KOPT-K1 (cell line): Measurements from ENCODE around the gene ZNF318.

Experiments
- H3K27ac ChIP-seq: fragments of 200-600 bp; sonication (generic); 2 replicates; pipeline ENCODE4 v1.5.1; 2016; ENCODE audit warnings: antibody characterized with exemption, mild to moderate bottlenecking, low read depth, low read length; ENCODE audit not compliant: poor library complexity, severe bottlenecking
- H3K36me3 ChIP-seq: fragments of 200-600 bp; sonication (generic); 2 replicates; pipeline ENCODE4 v1.5.1; 2017; ENCODE audit warnings: antibody characterized with exemption, mild to moderate bottlenecking, low read length, moderate library complexity; ENCODE audit not compliant: insufficient read depth
- H3K9me3 ChIP-seq: fragments of 200-600 bp; sonication (generic); 2 replicates; pipeline ENCODE4 v1.5.1; 2017; ENCODE audit warnings: antibody characterized with exemption, low read length, mild to moderate bottlenecking; ENCODE audit not compliant: insufficient read depth, poor library complexity, severe bottlenecking

Gene ZNF318

DNA sequence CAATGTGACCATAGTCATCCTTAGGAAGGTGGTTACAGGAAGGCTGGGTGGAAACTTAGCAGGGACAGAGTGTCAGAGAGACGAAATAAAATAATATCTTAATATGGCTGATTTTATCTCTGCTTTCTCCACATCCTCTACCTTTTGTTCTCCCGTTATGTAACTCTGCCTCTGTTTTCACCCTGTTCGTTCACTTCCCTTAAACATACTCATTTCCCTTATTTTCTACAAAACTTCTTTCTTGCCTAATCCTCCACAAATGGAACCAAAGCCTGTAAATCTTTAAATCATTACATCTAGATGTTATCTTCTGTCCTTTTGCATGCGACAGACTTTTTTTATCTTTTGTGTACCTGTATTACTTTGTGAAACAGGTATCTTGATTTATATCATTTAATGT, 37.6 kb downstream of the ZNF318 start:
- peaks cover 7% of the 10 kb centered on the region; the same call in 1 of the 2 replicates for H3K36me3 ChIP-seq
- no peak overlapping the region for H3K27ac ChIP-seq

DNA sequence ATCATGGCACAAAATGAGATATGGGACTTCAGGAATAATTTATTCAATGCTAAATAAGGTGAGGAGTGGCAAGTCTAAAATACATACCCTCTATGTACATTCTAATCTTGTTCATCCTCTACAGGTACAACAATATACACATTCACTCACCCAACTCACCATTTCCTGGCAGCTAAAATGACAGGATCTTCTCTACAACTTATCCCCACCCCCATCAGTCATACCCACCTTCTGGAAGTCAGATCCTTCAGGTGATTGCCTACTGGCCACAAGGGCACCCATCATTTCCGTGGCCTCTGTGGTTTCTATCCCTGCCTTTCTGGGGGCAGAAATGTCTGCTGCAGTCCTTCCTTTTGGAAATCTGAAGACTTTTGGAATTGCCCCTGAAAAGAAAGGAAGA, 38.0 kb downstream of the ZNF318 start:
- H3K9me3 ChIP-seq, result no peaks in the 10 kb centered on the region
- peaks cover 4% of the 10 kb centered on the region; the same call in 1 of the 2 replicates for H3K36me3 ChIP-seq
- no peak overlapping the region for H3K27ac ChIP-seq

More for the DNA sequence above, 37.6 kb downstream of the ZNF318 start:
- H3K9me3 ChIP-seq, result no peaks in the 10 kb centered on the region

DNA sequence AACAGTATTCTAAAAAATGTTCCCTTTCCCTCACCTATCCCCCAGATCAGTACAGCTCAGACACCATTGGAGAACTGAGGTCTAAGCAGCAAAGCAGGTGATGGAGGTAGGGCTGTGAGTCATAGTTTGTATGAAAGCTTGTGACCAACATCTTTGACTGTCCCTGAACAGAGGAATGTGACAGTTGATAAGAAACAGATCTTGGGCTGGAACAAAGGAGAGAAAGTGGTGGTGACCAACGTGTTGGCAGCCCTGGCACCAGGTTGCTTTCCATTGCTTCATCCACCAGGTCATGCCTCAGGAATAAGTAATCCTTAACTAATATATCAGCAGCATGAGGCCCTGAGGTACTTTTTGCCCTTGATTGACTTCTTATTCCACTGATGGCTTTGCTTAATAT, 40.9 kb downstream of the ZNF318 start:
- no peaks in the 10 kb centered on the region for H3K36me3 ChIP-seq
- no peak overlapping the region for H3K27ac ChIP-seq
- no peaks in the 10 kb centered on the region for H3K9me3 ChIP-seq

DNA sequence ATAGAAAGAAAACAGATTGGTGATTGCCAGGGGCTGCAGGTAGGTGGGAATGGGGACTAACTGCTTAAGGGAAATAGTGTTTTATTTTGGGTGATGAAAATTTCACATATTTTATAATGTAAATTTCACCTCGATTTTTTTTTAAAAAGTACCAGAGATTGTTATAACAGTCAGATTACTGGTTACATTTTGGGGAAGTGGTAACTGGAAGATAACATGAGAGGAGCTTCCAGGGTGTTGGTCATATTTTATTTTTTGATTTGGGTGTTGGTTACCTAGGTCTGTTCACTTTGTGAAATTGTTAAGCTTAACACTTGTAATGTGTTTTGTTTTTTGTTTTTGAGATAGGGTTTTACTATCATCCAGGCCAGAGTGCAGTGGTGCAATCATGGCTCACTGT, 43.6 kb downstream of the ZNF318 start:
- Histone ChIP-seq H3K9me3 (no peaks in the 10 kb centered on the region), H3K27ac (no peak overlapping the region), H3K36me3 (no peaks in the 10 kb centered on the region)

DNA sequence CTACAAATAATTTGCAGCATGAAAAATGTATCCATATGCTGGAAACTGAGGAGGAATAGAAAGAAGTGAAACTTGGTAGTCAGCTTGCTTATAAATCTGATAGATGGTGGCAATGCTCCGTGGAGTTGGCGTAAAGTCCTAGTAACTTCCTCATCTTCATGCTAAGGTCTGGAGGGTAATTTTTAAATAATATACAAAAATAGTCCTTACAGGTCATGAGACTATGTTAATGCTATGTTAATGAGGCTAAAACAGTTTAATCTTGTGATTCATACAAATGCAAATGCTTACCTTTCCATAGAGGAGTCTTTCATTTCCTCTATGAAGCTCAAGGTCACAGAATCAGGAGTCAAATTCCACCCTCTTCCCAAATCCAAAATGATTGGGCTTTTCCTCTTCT, 51.4 kb downstream of the ZNF318 start:
- H3K9me3 ChIP-seq, result no peaks in the 10 kb centered on the region
- no peak overlapping the region for H3K27ac ChIP-seq
- H3K36me3 ChIP-seq, result no peaks in the 10 kb centered on the region

DNA sequence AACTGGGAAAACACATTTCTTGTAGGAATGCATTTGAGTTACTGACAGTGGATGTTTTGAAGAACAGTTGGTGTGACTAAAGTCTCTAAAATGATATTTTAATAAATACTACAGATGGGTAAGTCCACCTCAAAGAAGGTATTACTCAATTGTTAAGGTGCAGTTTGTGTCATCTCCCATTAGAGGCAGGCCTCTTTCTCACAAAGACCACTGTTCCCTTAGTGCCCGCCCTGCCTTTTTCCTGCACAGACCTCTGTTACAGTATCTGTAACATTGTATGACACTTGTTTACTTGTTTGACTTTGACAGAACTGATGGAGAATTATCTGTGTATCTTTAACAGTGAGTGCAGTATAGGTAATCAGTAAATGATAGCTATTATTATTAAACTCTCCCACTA, 55.6 kb downstream of the ZNF318 start:
- Histone ChIP-seq H3K27ac (no peak overlapping the region), H3K36me3 (no peaks in the 10 kb centered on the region), H3K9me3 (no peaks in the 10 kb centered on the region)

DNA sequence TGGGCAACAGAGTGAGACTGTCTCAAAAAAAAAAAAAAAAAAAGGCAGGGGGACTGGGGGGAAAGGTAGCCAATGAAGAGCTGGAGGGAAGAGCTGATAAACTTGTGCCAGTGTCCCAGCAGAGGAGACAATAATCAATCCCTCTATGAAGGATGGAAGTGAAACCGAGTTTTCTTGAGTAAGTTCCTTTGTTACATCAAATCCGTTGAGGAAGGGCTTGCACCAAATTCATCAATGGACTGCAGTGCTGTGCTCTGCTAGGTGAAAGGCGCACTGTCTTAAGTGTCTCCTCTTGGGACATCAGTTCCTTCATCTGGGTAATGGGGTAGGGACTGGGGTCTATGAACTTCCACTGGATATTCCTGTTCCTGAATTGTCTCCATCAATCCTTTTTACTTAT, 57.8 kb downstream of the ZNF318 start:
- no peak overlapping the region for H3K27ac ChIP-seq

DNA sequence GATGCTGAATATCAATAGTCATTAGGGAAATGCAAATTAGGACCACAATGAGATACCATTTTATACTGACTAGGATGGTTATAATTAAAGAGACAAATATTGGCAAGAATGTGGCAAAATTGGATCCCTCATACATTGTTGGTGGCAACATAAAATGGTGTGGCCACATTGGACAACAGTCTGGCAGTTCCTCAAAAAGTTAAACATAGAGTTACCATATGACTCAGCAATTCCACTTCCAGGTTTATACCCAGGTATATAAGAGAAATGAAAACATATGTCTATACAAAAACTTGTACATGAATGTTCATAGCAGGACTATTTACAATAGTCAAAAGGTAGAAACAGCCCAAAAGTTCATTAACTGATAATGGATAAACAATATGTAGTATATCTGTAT, 58.8 kb downstream of the ZNF318 start:
- no peak overlapping the region for H3K27ac ChIP-seq
- H3K36me3 ChIP-seq, result no peaks in the 10 kb centered on the region
- H3K9me3 ChIP-seq, result no peaks in the 10 kb centered on the region

More for the DNA sequence above, 57.8 kb downstream of the ZNF318 start:
- H3K36me3 ChIP-seq, result no peaks in the 10 kb centered on the region
- H3K9me3 ChIP-seq, result no peaks in the 10 kb centered on the region

DNA sequence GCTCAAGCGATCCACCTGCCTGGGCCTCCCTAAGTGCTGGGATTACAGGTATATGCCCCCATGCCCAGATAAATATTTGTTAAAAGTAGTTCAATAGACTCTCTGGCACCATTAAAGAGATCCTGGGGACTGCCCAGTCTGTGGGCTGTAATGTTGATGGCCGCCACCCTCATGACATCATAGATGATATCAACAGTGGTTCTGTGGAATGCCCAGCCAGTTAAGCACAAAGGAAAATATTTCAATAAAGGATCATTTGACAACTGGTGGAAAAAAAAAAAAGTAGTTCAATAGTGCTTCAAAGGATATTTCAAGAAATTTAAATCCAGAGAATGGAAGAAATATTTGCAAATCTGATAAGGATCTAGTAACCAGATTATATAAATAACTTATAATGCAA, 59.3 kb downstream of the ZNF318 start:
- Histone ChIP-seq H3K36me3 (no peaks in the 10 kb centered on the region), H3K27ac (no peak overlapping the region)

DNA sequence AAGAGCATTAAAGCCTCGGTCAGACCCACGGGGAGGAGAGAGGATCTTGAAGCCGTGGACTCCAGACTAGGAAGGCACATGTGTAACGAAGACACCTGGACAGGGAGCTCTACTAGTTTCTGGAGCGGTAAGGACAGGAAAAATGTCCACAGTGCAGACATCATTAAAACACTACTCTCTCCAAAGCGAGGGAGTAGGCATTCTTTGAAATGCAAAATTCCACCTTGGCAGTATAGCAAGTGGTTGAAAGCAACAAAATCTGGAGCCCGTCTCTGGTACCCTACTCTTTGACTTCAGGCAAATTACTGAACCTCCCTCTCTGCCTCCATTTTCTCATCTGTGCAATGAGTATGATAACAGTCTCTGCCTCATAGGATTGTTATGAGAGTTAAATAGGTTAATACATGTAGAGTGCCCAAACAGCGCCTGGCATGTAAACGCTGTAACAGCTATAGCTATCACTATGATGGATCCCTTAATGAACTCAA, 60.4 kb downstream of the ZNF318 start:
- Histone ChIP-seq H3K36me3 (no peaks in the 10 kb centered on the region), H3K9me3 (no peaks in the 10 kb centered on the region), H3K27ac (no peak overlapping the region)

More for the DNA sequence above, 59.3 kb downstream of the ZNF318 start:
- no peaks in the 10 kb centered on the region for H3K9me3 ChIP-seq

DNA sequence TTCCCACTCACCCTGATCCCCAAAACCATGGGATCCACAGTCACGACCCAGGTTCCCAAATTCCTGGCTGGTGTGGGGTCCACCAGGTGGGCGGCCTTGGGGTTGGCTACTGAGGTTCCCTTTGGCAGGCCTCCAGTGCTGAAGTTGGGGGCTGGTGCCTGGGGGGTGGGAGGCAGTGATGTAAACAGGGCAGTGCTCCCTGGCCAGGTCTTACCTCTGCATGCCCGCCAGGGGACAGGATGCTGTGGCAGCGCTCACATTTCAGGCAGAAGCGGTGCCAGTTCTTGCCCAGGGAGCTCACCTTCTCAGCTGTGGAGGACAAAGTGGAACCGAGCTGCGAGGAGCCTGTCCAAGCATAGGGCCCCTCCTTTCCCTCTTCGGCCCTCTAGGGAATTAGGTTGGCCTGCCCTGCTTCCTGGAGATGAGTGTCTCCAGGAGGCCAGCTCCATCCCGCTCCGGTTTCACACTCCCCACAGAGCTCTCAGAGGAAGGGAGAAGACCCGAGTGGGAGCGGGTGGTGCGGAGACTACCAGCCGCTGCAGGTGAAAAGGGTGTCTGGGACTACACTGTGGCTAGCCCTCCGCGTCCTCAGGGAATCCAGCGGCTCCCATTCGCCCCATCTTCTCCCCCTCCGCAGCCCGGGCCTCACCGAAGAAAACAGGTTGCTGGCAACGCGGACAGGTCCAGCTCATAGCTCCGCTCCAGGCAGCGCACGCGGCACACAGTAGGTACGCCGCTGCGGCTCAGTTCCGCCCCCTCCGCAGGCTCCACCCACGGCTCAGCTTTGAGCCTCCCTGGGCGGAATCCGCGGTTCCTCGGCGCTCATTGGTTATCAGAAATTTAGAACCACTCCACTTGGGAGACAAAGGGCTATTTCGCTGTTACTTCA, 61.1 kb downstream of the ZNF318 start, which contains the start of gene CRIP3:
Gene CRIP3, minus strand, starts transcription at position 726 of the 889 bp plus-strand sequence. Its CDS starts 34 bp downstream, at position 692.
- Histone ChIP-seq H3K27ac (no peak within 1 kb of the TSS), H3K36me3 (no peaks in the 10 kb centered on the region), H3K9me3 (no peaks in the 10 kb centered on the region)

DNA sequence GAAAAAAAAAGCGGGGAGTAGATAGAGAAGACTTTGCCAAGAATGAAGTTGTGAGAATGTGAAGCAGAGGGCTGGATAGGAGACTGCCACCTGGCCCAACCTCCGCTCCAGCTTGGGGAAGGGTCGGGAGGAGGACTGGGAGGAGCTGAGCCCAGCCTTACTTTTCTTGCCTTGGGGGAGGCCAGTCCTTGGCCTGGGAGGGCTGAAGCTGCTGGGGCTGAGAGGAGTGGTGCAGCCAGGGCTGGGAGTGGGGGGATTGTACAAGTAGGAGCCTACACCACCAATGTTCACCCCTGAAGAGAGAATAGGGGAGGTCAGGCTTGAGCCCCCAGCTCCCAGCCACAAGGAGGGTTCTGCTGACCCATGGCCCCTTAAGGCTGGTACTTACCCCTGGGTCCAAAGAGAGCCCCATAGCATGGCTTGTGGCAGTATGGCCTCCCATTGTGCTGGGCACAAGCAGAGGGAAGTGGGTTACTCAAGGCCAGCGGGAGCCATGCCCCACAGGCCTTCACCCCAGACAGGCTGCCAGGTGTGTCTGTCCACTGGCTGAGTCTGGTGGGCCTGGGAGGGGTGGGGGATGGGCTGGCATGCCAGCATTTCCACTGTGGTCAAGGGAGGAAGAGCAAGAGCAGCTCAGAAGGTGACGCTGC, 61.9 kb downstream of the ZNF318 start:
- no peak overlapping the region for H3K27ac ChIP-seq
- no peaks in the 10 kb centered on the region for H3K9me3 ChIP-seq
- H3K36me3 ChIP-seq, result no peaks in the 10 kb centered on the region

DNA sequence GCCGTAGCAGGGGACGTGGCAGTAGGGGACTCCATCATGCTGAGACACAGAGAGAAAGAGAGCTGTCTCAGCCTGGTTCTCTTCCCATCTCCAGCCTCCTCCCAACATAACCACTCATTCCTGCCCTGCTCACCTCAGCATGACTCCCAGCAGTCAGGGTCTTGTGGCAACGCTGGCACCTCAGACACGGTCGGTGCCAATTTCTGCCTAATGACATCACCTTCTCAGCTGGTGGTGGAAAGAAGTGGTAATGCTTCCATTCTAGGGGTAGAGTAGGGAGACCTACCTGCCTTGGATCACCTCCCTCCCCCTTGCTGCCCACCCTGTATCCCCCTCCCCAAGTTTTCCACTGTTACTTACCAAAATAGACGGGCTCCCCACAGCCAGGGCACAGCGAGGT, 63.4 kb downstream of the ZNF318 start:
- no peak overlapping the region for H3K27ac ChIP-seq
- no peaks in the 10 kb centered on the region for H3K9me3 ChIP-seq
- no peaks in the 10 kb centered on the region for H3K36me3 ChIP-seq

DNA sequence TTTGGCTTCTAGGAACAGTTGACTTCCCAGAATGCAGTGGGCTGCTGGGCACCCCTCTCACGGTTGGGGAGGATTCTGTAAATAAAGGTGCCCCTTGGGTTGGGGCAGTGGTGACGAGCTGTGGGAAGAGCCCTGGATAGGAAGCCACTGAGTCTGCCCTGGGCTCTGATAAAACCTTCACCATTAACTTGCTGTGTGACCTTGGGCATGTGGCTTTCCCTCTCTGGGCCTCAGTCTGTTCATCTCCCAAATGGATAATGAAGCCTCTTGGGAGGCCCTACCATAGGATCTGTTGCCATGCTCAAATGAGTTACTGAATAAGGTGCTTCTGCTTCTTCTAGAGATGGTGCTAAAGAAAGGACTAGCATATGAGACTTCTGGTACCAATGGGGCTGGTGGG, 64.6 kb downstream of the ZNF318 start:
- Histone ChIP-seq H3K27ac (no peak overlapping the region), H3K9me3 (no peaks in the 10 kb centered on the region), H3K36me3 (no peaks in the 10 kb centered on the region)

DNA sequence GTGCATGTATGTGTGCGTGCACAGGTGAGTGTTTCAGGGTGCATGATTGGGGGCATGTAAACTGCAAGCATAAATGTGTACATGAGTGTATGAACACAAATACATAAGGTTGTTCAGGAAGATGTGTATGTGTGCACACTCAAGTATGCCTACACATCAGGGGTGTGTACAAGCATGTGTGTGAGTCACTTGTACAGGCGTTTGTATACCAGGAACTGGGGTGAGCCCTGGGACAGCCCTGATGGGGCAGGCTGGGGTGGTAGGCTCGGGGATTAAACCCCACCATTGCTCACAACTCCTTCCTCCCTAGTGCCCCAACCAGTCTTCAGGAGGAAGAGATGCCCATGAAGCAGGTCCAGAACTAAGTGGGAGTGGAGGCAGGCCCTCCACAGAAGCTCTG, 65.1 kb downstream of the ZNF318 start:
- no peak overlapping the region for H3K27ac ChIP-seq
- no peaks in the 10 kb centered on the region for H3K36me3 ChIP-seq
- H3K9me3 ChIP-seq, result no peaks in the 10 kb centered on the region
